Measurements from ENCODE around the gene TMEM108.

TMEM108 gene

GRCh38 chr3:133158686-133159085 is 120.5 kb downstream of the TMEM108 start:
- DNase-seq (ENCODE audit: low read depth, low spot score) = no peak
- H3K27ac ChIP-seq = no peak overlapping the region

- no peak overlapping the region for H3K27ac ChIP-seq
- no peak for DNase-seq (ENCODE audit: low read depth, low spot score)
Observed at GRCh38 chr3:133159498-133160475, 121.6 kb downstream of the TMEM108 start.

GRCh38 chr3:133161656-133162055 is 123.5 kb downstream of the TMEM108 start:
- no peak overlapping the region for H3K27ac ChIP-seq
- no peak for DNase-seq (ENCODE audit: low read depth, low spot score)

GRCh38 chr3:133162265-133162664 is 124.1 kb downstream of the TMEM108 start:
- no peak for DNase-seq (ENCODE audit: low read depth, low spot score)
- H3K27ac ChIP-seq = no peak overlapping the region

- DNase-seq (ENCODE audit: low read depth, low spot score) = no peak
Observed at GRCh38 chr3:133162670-133163305, 124.6 kb downstream of the TMEM108 start.

GRCh38 chr3:133167340-133168024 is 129.3 kb downstream of the TMEM108 start:
- no peak overlapping the region for H3K27ac ChIP-seq
- DNase-seq (ENCODE audit: low read depth, low spot score) = no peak

More at GRCh38 chr3:133162670-133163305, 124.6 kb downstream of the TMEM108 start:
- H3K27ac ChIP-seq = no peak overlapping the region

- no peak overlapping the region for H3K27ac ChIP-seq
- DNase-seq (ENCODE audit: low read depth, low spot score) = no peak
Observed at GRCh38 chr3:133168025-133168401, 129.8 kb downstream of the TMEM108 start.

GRCh38 chr3:133169331-133170068 is 131.3 kb downstream of the TMEM108 start:
- no peak for DNase-seq (ENCODE audit: low read depth, low spot score)
- H3K27ac ChIP-seq = no peak overlapping the region

GRCh38 chr3:133171831-133172230 is 133.6 kb downstream of the TMEM108 start:
- no peak for DNase-seq (ENCODE audit: low read depth, low spot score)
- no peak overlapping the region for H3K27ac ChIP-seq

GRCh38 chr3:133181392-133182150 is 143.4 kb downstream of the TMEM108 start:
- no peak overlapping the region for H3K27ac ChIP-seq
- DNase-seq (ENCODE audit: low read depth, low spot score) = no peak

- DNase-seq (ENCODE audit: low read depth, low spot score) = no peak
Observed at GRCh38 chr3:133187870-133188379, 149.7 kb downstream of the TMEM108 start.

GRCh38 chr3:133188996-133189395 is 150.8 kb downstream of the TMEM108 start:
- no peak overlapping the region for H3K27ac ChIP-seq
- DNase-seq (ENCODE audit: low read depth, low spot score) = no peak

More at GRCh38 chr3:133187870-133188379, 149.7 kb downstream of the TMEM108 start:
- H3K27ac ChIP-seq = no peak overlapping the region

GRCh38 chr3:133189893-133190292 is 151.7 kb downstream of the TMEM108 start:
- DNase-seq (ENCODE audit: low read depth, low spot score) = no peak
- no peak overlapping the region for H3K27ac ChIP-seq

- no peak for DNase-seq (ENCODE audit: low read depth, low spot score)
- no peak overlapping the region for H3K27ac ChIP-seq
Observed at GRCh38 chr3:133191818-133192217, 153.6 kb downstream of the TMEM108 start.

- H3K27ac ChIP-seq = no peak overlapping the region
- no peak for DNase-seq (ENCODE audit: low read depth, low spot score)
Observed at GRCh38 chr3:133192363-133192945, 154.3 kb downstream of the TMEM108 start.

- H3K27ac ChIP-seq = no peak overlapping the region
- no peak for DNase-seq (ENCODE audit: low read depth, low spot score)
Observed at GRCh38 chr3:133192967-133193366, 154.8 kb downstream of the TMEM108 start.

- DNase-seq (ENCODE audit: low read depth, low spot score) = no peak
- no peak overlapping the region for H3K27ac ChIP-seq
Observed at GRCh38 chr3:133196527-133196926, 158.3 kb downstream of the TMEM108 start.

- DNase-seq (ENCODE audit: low read depth, low spot score) = no peak
- H3K27ac ChIP-seq = no peak overlapping the region
Observed at GRCh38 chr3:133197619-133198018, 159.4 kb downstream of the TMEM108 start.

GRCh38 chr3:133206921-133207320 is 168.7 kb downstream of the TMEM108 start:
- H3K27ac ChIP-seq = no peak overlapping the region
- DNase-seq (ENCODE audit: low read depth, low spot score) = no peak
